Measurements from ENCODE around the gene MTA1. TPM values are rescaled to one million over a fixed set of nuclear protein-coding genes. Genes with fewer than 3 reads are reported as not detected.

The MTA1 gene
- total RNA-seq, 4 donors from 2014 or later = 75.7 to 295 (median 165) TPM

- H3K4me1 ChIP-seq = peaks cover 19 to 95% (median 52%) of the 10 kb centered on the region in 4 donors
- peak in 1 of 3 donors; percentile 74 for DNase-seq
- H3K4me3 ChIP-seq = no peak overlapping the region
- peaks cover 0 to 8% (median 0%) of the 10 kb centered on the region in 3 donors for H3K36me3 ChIP-seq
- H3K27me3 ChIP-seq = peaks cover 0 to 9% of the 10 kb centered on the region in 2 donors
- no peaks in the 10 kb centered on the region for H3K9me3 ChIP-seq
- TF ChIP-seq POLR2A (IDR thresholded peaks at IDR 0.05) = no peak
- no peak for TF ChIP-seq CTCF (IDR thresholded peaks at IDR 0.05)
- H3K27ac ChIP-seq = peak overlapping the region; percentile 14 to 96 (median 88)
Measured at GRCh38 chr14:105484069-105484996, 64.7 kb downstream of the MTA1 start.

GRCh38 chr14:105484997-105485393 lies 65.4 kb downstream of the MTA1 start:
- peaks cover 0 to 8% (median 0%) of the 10 kb centered on the region in 3 donors for H3K36me3 ChIP-seq
- H3K4me1 ChIP-seq = peaks cover 19 to 92% (median 55%) of the 10 kb centered on the region in 4 donors
- no peak for TF ChIP-seq POLR2A (IDR thresholded peaks at IDR 0.05)
- no peak for TF ChIP-seq CTCF (IDR thresholded peaks at IDR 0.05)
- no peaks in the 10 kb centered on the region for H3K9me3 ChIP-seq
- no peak overlapping the region for H3K4me3 ChIP-seq
- DNase-seq = no peak
- H3K27me3 ChIP-seq = peaks cover 0 to 2% of the 10 kb centered on the region in 2 donors
- H3K27ac ChIP-seq = peak overlapping the region; percentile 54 to 89 (median 88)

- TF ChIP-seq POLR2A (IDR thresholded peaks at IDR 0.05) (no peak), CTCF (IDR thresholded peaks at IDR 0.05) (peak in 5 of 6 experiments; percentile 11 to 30 (median 20))
- peak in 2 of 3 donors; percentile 73 for DNase-seq
- no peaks in the 10 kb centered on the region for H3K9me3 ChIP-seq
- peak overlapping the region; percentile 87 to 99 (median 92) for H3K27ac ChIP-seq
- no peaks in the 10 kb centered on the region for H3K27me3 ChIP-seq
- peaks cover 16 to 84% (median 50%) of the 10 kb centered on the region in 4 donors for H3K4me1 ChIP-seq
- peak overlapping the region; percentile 60 to 74 (median 60) for H3K4me3 ChIP-seq
- H3K36me3 ChIP-seq = peaks cover 0 to 8% (median 0%) of the 10 kb centered on the region in 3 donors
Measured at GRCh38 chr14:105485739-105486162, 66.1 kb downstream of the MTA1 start.

- H3K4me1 ChIP-seq = peaks cover 16 to 80% (median 44%) of the 10 kb centered on the region in 4 donors
- H3K4me3 ChIP-seq = peak within 1 kb of the TSS; percentile 60 to 74 (median 60)
- DNase-seq = peak; percentile 43 to 81 (median 75)
- no peaks in the 10 kb centered on the region for H3K27me3 ChIP-seq
- H3K27ac ChIP-seq = peak within 1 kb of the TSS; percentile 87 to 99 (median 92)
- H3K9me3 ChIP-seq = no peaks in the 10 kb centered on the region
- no peak for TF ChIP-seq CTCF (IDR thresholded peaks at IDR 0.05)
- no peak for TF ChIP-seq POLR2A (IDR thresholded peaks at IDR 0.05)
- peaks cover 0 to 8% (median 0%) of the 10 kb centered on the region in 3 donors for H3K36me3 ChIP-seq
Measured at GRCh38 chr14:105486163-105486973, 66.7 kb downstream of the MTA1 start, which contains the start of gene CRIP1. CRIP1 (plus strand) TSS chr14:105486886; CDS start chr14:105487260, 374 bp downstream.

GRCh38 chr14:105486974-105487448 lies 67.4 kb downstream of the MTA1 start:
- Histone ChIP-seq H3K36me3 (peaks cover 0 to 8% (median 0%) of the 10 kb centered on the region in 3 donors), H3K4me1 (peaks cover 13 to 81% (median 41%) of the 10 kb centered on the region in 4 donors), H3K4me3 (peak overlapping the region; percentile 60 to 74 (median 60)), H3K27ac (peak overlapping the region; percentile 87 to 99 (median 92)), H3K27me3 (no peaks in the 10 kb centered on the region), H3K9me3 (no peaks in the 10 kb centered on the region)
- TF ChIP-seq POLR2A (IDR thresholded peaks at IDR 0.05) (peak; percentile 57 to 59), CTCF (IDR thresholded peaks at IDR 0.05) (no peak)
- peak; percentile 75 to 92 (median 91) for DNase-seq

Data from Peyer's patch (tissue), 4 donors.